ENCODE data around the gene LINGO3. TPM values are rescaled to one million over a fixed set of nuclear protein-coding genes. Genes with fewer than 3 reads are reported as not detected.

Gene LINGO3
- total RNA-seq, 4 donors from 2014 or later = 0.45 TPM; not detected in 3

DNA sequence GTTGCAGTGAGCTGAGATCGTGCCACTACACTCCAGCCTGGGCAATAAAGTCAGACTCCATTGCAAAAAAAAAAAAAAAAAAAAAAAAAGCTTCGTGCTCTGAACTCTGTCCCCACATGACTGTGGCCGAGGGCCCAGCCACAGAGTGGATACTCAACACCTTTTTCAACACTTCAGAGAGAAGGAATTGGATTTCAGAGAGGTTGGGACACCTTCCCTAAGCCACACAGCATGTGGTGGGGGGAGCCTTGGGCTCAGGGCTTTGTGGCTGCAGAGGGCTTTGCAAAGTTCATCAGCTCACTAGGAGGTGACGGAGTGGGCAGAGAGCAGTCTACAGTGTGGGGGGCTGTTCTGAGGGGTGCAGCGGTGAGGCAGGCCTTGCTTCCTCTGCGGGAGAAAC lies 11.0 kb upstream of the LINGO3 start:
- peaks cover 4 to 8% of the 10 kb centered on the region in 2 donors for H3K36me3 ChIP-seq
- intact Hi-C loops (cut with DNase I) = no loop called here
- no peak for DNase-seq
- no peak overlapping the region for H3K27ac ChIP-seq
- H3K27me3 ChIP-seq = no peaks in the 10 kb centered on the region
- TF ChIP-seq, protein P1, sequence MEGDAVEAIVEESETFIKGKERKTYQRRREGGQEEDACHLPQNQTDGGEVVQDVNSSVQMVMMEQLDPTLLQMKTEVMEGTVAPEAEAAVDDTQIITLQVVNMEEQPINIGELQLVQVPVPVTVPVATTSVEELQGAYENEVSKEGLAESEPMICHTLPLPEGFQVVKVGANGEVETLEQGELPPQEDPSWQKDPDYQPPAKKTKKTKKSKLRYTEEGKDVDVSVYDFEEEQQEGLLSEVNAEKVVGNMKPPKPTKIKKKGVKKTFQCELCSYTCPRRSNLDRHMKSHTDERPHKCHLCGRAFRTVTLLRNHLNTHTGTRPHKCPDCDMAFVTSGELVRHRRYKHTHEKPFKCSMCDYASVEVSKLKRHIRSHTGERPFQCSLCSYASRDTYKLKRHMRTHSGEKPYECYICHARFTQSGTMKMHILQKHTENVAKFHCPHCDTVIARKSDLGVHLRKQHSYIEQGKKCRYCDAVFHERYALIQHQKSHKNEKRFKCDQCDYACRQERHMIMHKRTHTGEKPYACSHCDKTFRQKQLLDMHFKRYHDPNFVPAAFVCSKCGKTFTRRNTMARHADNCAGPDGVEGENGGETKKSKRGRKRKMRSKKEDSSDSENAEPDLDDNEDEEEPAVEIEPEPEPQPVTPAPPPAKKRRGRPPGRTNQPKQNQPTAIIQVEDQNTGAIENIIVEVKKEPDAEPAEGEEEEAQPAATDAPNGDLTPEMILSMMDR (IDR thresholded peaks at IDR 0.05) = no peak
- no peaks in the 10 kb centered on the region for H3K9me3 ChIP-seq
- WGBS, 2 donors = 85 to 90% methylated on average over 6 of the region's 6 CpGs
- H3K4me1 ChIP-seq = no peaks in the 10 kb centered on the region
- no peak overlapping the region for H3K4me3 ChIP-seq (replicated peaks in 1 of 3)

- Histone ChIP-seq H3K4me3 (replicated peaks in 1 of 3) (no peak overlapping the region), H3K27me3 (peaks cover 3% of the 10 kb centered on the region), H3K4me1 (no peaks in the 10 kb centered on the region), H3K9me3 (no peaks in the 10 kb centered on the region), H3K36me3 (peaks cover 0 to 4% of the 10 kb centered on the region in 2 donors), H3K27ac (no peak overlapping the region)
- intact Hi-C loops (cut with DNase I) = no loop called here
- 66% methylated on average over 15 to 19 of the region's 25 CpGs for WGBS, 2 donors
- DNase-seq = no peak
- TF ChIP-seq, protein P1 (IDR thresholded peaks at IDR 0.05) = no peak
- TF ChIP-seq POLR2A (IDR thresholded peaks at IDR 0.05) = no peak
These were observed 9.8 kb upstream of the LINGO3 start for GRCh38 chr19:2317756-2318155.

DNA sequence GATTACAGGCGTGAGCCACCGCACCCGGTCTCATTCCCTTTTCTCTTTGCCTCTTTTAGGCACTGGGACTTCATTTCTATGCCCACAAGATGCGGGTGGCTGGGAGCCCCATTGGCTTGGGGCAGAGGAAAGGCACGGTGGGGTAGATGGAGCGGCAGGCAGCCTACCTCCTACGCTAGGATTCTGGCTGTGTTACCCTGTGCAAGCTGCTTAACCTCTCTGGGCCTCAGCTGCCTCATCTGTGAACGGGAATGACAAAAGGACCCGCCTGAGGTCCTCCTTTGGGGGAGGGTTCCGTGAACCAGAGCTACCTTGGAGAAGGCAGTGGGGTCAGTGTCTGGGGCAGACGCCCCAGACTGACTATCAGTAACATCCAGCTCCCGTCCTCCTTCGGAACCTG lies 9.3 kb upstream of the LINGO3 start:
- DNase-seq = no peak
- H3K36me3 ChIP-seq = peaks cover 0 to 4% of the 10 kb centered on the region in 2 donors
- H3K27me3 ChIP-seq = peaks cover 4% of the 10 kb centered on the region
- TF ChIP-seq POLR2A (IDR thresholded peaks at IDR 0.05) = no peak
- TF ChIP-seq, protein P1 (IDR thresholded peaks at IDR 0.05) = no peak
- H3K9me3 ChIP-seq = no peaks in the 10 kb centered on the region
- WGBS, 2 donors = 89 to 93% methylated on average over 13 of the region's 13 CpGs
- H3K27ac ChIP-seq = no peak overlapping the region
- no peaks in the 10 kb centered on the region for H3K4me1 ChIP-seq
- intact Hi-C loops (cut with DNase I) = no loop called here
- H3K4me3 ChIP-seq (replicated peaks in 1 of 3) = no peak overlapping the region

- Histone ChIP-seq H3K27me3 (peaks cover 4% of the 10 kb centered on the region), H3K9me3 (no peaks in the 10 kb centered on the region), H3K36me3 (no peaks in the 10 kb centered on the region), H3K4me1 (no peaks in the 10 kb centered on the region), H3K27ac (no peak overlapping the region), H3K4me3 (replicated peaks in 1 of 3) (no peak overlapping the region)
- 24 to 30% methylated on average over 13 to 21 of the region's 22 CpGs for WGBS, 2 donors
- TF ChIP-seq, protein P1 (IDR thresholded peaks at IDR 0.05) = peak in 5 of 6 experiments; percentile 16 to 62 (median 49)
- TF ChIP-seq POLR2A (IDR thresholded peaks at IDR 0.05) = no peak
- intact Hi-C loops (cut with DNase I) = no loop called here
- DNase-seq = peak; percentile 49
These were observed 7.9 kb upstream of the LINGO3 start for GRCh38 chr19:2315818-2316353.

DNA sequence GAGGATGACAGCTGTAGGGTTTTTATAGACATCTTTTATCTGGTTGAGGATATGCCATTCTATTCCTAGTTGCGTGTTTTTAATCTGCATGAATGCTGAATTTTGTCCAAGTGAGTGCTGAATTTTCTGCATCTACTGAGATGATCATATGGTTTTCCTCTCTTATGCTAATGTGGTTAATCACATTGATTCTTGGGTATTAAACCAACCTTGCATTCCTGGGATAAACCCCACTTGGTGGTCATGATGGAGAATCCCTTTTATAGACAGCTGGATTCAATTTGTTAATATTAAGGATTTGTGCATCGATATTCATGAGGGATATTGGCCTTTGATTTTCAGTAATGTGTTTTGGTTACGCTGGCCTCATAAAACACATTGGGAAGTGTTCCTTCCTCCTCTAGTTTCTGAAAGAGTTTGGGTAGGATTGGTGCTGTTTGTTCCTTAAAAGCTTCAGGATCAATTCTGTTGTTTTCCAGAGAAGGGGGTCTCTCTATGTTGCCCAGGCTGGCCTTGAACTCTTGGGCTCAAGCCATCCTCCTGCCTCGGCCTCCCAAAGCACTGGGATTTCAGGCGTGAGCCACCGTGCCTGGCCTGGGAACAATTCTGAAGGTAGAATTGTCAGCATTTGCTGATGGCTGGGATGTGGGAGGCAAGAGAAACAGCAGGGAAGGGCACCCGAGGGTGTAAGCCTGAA lies 7.3 kb upstream of the LINGO3 start:
- 89% methylated on average over 7 of the region's 7 CpGs for WGBS, 2 donors
- Histone ChIP-seq H3K36me3 (no peaks in the 10 kb centered on the region), H3K4me1 (no peaks in the 10 kb centered on the region), H3K9me3 (no peaks in the 10 kb centered on the region), H3K27ac (no peak overlapping the region), H3K4me3 (replicated peaks in 1 of 3) (no peak overlapping the region), H3K27me3 (peaks cover 4% of the 10 kb centered on the region)
- DNase-seq = no peak
- intact Hi-C loops (cut with DNase I) = no loop called here
- TF ChIP-seq, protein P1 (IDR thresholded peaks at IDR 0.05) = no peak
- TF ChIP-seq POLR2A (IDR thresholded peaks at IDR 0.05) = no peak
